ENCODE results near the gene TRHDE. TPM values are rescaled to one million over a fixed set of nuclear protein-coding genes. Genes with fewer than 3 reads are reported as not detected.

TRHDE gene
- total RNA-seq, 2 donors from 2014 or later: 0.57 to 8.7 TPM

DNA sequence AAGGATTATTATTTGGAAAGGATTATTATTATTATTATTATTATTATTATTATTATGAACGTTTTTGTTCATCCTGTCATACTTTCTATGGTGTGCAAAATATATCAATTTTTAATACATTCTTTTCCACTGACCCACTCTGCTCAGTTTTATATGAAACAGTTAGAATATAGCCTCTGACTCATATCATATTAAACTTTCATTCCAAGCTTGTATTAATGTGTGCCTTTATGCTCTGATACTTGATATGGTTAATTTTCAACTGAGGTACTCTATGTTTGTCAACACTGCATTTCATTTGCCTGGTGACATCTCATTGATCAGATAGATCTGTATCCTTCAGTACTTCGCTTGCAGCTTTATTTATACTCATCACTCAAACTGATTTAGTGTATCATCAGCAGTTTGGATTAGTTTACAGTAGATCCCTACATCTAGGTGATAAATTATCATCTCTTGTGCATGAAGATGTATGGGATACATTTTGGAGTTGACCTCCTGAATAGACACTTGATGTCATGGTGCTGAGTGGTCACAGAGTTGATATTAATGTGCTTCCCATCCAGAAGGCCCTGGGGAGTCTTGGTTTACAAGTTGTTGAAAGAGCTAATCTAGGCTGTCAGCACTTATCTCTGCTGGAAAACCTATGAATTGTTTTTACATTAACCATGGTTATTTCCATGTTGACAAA lies 271.8 kb downstream of the TRHDE start:
- Histone ChIP-seq H3K9me3 (no peaks in the 10 kb centered on the region), H3K27me3 (no peaks in the 10 kb centered on the region), H3K27ac (no peak overlapping the region), H3K9ac (ENCODE audit: low read depth in 2 of 2, low read length in 2 of 2) (no peak overlapping the region), H3K4me3 (no peak overlapping the region), H3K4me1 (no peaks in the 10 kb centered on the region), H3K36me3 (no peaks in the 10 kb centered on the region)
- TF ChIP-seq, protein P1, sequence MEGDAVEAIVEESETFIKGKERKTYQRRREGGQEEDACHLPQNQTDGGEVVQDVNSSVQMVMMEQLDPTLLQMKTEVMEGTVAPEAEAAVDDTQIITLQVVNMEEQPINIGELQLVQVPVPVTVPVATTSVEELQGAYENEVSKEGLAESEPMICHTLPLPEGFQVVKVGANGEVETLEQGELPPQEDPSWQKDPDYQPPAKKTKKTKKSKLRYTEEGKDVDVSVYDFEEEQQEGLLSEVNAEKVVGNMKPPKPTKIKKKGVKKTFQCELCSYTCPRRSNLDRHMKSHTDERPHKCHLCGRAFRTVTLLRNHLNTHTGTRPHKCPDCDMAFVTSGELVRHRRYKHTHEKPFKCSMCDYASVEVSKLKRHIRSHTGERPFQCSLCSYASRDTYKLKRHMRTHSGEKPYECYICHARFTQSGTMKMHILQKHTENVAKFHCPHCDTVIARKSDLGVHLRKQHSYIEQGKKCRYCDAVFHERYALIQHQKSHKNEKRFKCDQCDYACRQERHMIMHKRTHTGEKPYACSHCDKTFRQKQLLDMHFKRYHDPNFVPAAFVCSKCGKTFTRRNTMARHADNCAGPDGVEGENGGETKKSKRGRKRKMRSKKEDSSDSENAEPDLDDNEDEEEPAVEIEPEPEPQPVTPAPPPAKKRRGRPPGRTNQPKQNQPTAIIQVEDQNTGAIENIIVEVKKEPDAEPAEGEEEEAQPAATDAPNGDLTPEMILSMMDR (IDR thresholded peaks at IDR 0.05): no peak
- intact Hi-C loops (cut with DNase I): no loop called here
- DNase-seq: no peak

DNA sequence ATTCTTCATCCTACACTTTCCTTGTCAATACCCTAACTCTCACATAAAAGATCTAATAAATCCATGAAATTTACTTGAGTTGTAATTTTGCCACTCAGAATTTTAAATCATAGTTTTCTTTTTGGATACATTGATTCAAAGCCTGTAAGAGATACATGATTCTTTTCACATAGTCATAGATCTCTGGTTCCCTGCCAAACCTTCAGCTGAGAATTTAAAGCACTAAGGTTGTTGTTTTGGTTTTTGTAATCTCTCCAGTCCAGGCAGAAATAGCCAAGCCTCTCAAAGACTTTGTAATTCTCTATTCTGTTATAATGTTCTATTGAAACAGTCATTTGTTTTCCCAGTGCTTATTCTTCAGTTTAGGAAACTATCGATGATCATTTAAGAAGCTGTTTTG lies 273.9 kb downstream of the TRHDE start:
- TF ChIP-seq, protein P1 (IDR thresholded peaks at IDR 0.05): no peak
- intact Hi-C loops (cut with DNase I): no loop called here

DNA sequence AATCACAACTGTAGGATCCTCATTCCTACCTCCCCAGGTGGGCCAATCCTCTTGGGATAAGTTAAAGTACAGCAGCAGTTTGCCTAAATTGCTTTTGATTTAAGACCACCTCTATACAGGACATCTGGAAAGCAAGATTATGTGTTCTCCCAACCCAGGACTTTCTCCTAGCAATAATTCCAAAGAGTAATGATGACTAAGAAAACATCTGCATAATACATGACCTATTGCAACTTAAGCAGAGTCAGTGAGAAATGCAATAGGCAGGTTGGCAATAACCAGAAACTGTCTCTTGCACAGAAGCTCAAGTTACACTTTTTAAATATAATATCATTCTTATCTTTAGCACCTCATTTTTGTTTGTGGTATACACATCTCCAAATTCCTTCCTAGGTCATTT lies 275.4 kb downstream of the TRHDE start:
- intact Hi-C loops (cut with DNase I): no loop called here
- Histone ChIP-seq H3K27ac (no peak overlapping the region), H3K4me3 (no peak overlapping the region), H3K9me3 (no peaks in the 10 kb centered on the region), H3K27me3 (no peaks in the 10 kb centered on the region), H3K36me3 (no peaks in the 10 kb centered on the region), H3K4me1 (no peaks in the 10 kb centered on the region), H3K9ac (ENCODE audit: low read depth in 2 of 2, low read length in 2 of 2) (no peak overlapping the region)
- DNase-seq: no peak
- TF ChIP-seq, protein P1 (IDR thresholded peaks at IDR 0.05): no peak

More for the DNA sequence above, 273.9 kb downstream of the TRHDE start:
- no peak overlapping the region for H3K27ac ChIP-seq
- no peak overlapping the region for H3K9ac ChIP-seq (ENCODE audit: low read depth in 2 of 2, low read length in 2 of 2)
- H3K4me1 ChIP-seq: no peaks in the 10 kb centered on the region
- no peaks in the 10 kb centered on the region for H3K9me3 ChIP-seq
- no peak for DNase-seq
- no peaks in the 10 kb centered on the region for H3K27me3 ChIP-seq
- no peaks in the 10 kb centered on the region for H3K36me3 ChIP-seq
- H3K4me3 ChIP-seq: no peak overlapping the region

DNA sequence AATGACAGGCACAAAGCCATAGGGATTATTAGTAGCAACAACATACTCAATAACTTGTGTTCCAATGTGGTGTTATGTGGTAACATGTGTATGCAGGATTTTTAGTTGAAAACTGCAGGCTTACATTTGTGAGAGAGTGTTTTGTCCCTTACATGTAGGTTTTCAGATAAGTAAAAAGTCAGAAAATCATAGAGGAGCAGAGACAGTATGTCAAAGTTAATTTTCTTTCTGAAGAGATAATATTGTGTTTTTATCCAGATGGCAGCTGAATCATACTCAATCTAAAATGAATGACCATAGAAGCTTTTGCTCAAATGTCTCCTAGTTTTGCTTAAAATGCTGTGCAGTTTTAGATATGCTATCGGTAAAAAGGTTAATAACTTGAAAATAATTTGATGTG lies 277.0 kb downstream of the TRHDE start:
- intact Hi-C loops (cut with DNase I): no loop called here
- no peak for DNase-seq
- H3K4me3 ChIP-seq: no peak overlapping the region
- TF ChIP-seq, protein P1 (IDR thresholded peaks at IDR 0.05): no peak
- H3K27me3 ChIP-seq: no peaks in the 10 kb centered on the region
- no peaks in the 10 kb centered on the region for H3K9me3 ChIP-seq
- no peak overlapping the region for H3K27ac ChIP-seq
- no peak overlapping the region for H3K9ac ChIP-seq (ENCODE audit: low read depth in 2 of 2, low read length in 2 of 2)
- no peaks in the 10 kb centered on the region for H3K4me1 ChIP-seq
- no peaks in the 10 kb centered on the region for H3K36me3 ChIP-seq

DNA sequence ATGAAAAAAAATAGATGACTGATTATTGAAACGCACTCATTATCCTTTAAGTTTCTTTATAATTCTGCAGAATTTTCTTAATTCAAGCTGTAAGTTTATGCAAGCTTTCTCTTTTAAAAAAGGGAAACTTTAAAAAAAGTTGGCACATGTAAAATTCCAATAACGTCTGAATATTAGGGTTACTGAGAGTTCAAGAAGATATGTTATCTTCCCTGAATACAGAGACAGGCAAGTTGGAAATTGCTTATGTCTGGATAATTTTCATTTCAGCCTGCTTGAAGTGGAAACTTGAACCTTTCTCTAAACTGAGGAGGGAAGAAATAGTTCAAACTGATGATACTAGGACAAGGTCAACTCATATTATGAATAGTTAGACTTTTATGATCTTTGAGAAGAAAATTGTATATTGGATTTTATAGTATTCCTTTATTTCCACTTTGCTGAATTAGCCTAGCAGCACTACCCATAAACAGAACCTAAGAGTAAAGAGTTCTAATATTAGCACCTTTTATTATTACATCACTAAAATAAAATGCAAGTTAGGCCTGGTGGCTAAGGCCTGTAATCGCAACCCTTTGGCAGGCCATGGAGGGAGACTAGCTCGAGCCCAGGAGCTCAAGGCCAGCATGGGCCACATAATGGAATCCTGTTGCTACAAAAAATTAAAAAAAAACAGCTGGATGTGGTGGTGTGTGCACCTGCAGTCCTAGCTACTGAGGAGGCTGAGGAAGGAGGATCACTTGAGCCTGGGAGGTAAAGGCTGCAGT lies 288.0 kb downstream of the TRHDE start:
- Histone ChIP-seq H3K27me3 (no peaks in the 10 kb centered on the region), H3K27ac (no peak overlapping the region), H3K9me3 (no peaks in the 10 kb centered on the region), H3K9ac (ENCODE audit: low read depth in 2 of 2, low read length in 2 of 2) (no peak overlapping the region), H3K36me3 (no peaks in the 10 kb centered on the region), H3K4me1 (no peaks in the 10 kb centered on the region), H3K4me3 (no peak overlapping the region)
- no peak for DNase-seq
- TF ChIP-seq, protein P1 (IDR thresholded peaks at IDR 0.05): no peak
- intact Hi-C loops (cut with DNase I): no loop called here

All from colonic mucosa (tissue), 4 donors.